SK-N-SH (cell line): Measurements from ENCODE around the gene ARHGAP26. TPM values are rescaled to one million over a fixed set of nuclear protein-coding genes. Genes with fewer than 3 reads are reported as not detected.

Experiments used
- CTCF ChIA-PET: fragments of 300-600, 350-600 bp; formaldehyde crosslinking; extraction: SDS; loops from one replicate; lab custom pipeline; 2021; lab: Yijun Ruan, JAX
- POLR2A ChIA-PET: fragments of 350-600 bp; sonication (Branson Sonifier 250); formaldehyde crosslinking; extraction: SDS; loops from one replicate; lab custom pipeline; 2020; ENCODE audit warnings: antibody characterized with exemption, inconsistent platforms; lab: Yijun Ruan, JAX
- DNase-seq: peaks from one replicate; pipeline ENCODE4 v3.0.0; 2012
- H2AFZ ChIP-seq: fragments of 200-600 bp; sonication (generic); 2 replicates; pipeline ENCODE4 v1.8.1; 2016; ENCODE audit warnings: antibody characterized with exemption, mild to moderate bottlenecking, low read depth
- H3F3A ChIP-seq: fragments of 200-600 bp; sonication (generic); replicated peaks from 2 replicates; pipeline ENCODE3; 2016; ENCODE audit warnings: antibody characterized with exemption, mild to moderate bottlenecking; ENCODE audit not compliant: insufficient read depth
- H3K27ac ChIP-seq, 2 experiments: fragments of 200-500 bp in 1 of 2; fragments of 200-600 bp in 1 of 2; sonication (Bioruptor generic) in 1 of 2; sonication (generic), shearing (Covaris generic) in 1 of 2; 2 replicates each; pipeline versions ENCODE4 v1.5.1 to v1.6.1; 2014 to 2016; ENCODE audit warnings: low read depth in 2 of 2, inconsistent platforms in 1 of 2, low read length in 1 of 2, mild to moderate bottlenecking in 1 of 2, mixed read lengths in 1 of 2
- H3K27me3 ChIP-seq: fragments of 200-600 bp; sonication (generic), shearing (Covaris generic); 2 replicates; pipeline ENCODE4 v1.6.1; 2016; ENCODE audit warnings: mixed run types; ENCODE audit not compliant: insufficient read depth
- H3K36me3 ChIP-seq, 2 experiments: fragments of 200-500 bp in 1 of 2; fragments of 200-600 bp in 1 of 2; sonication (Bioruptor generic) in 1 of 2; sonication (generic) in 1 of 2; replicated peaks in 1 of 2; 2 replicates each; pipeline versions ENCODE3 to v1.5.1; 2014 to 2016; ENCODE audit warnings: low read length in 1 of 2, mild to moderate bottlenecking in 1 of 2; ENCODE audit not compliant: insufficient read depth in 2 of 2, control insufficient read depth in 1 of 2
- H3K4me1 ChIP-seq, 2 experiments: fragments of 200-500 bp in 1 of 2; fragments of 200-600 bp in 1 of 2; sonication (Bioruptor generic) in 1 of 2; sonication (generic), shearing (Covaris generic) in 1 of 2; 2 replicates each; pipeline versions ENCODE4 v1.5.1 to v1.6.1; 2014 to 2016; ENCODE audit warnings: low read depth in 1 of 2, low read length in 1 of 2, mixed run types in 1 of 2; ENCODE audit not compliant: insufficient read depth in 2 of 2, control insufficient read depth in 1 of 2
- H3K4me2 ChIP-seq: fragments of 200-600 bp; sonication (generic), shearing (Covaris generic); 2 replicates; pipeline ENCODE4 v1.6.1; 2017; ENCODE audit warnings: mixed run types
- H3K4me3 ChIP-seq, 2 experiments: fragments of 200-500 bp in 1 of 2; fragments of 200-600 bp in 1 of 2; sonication (Bioruptor generic) in 1 of 2; sonication (generic), shearing (Covaris generic) in 1 of 2; 2 replicates each; pipeline versions ENCODE4 v1.5.1 to v1.8.1; 2014 to 2016; ENCODE audit warnings: low read depth in 2 of 2, inconsistent platforms in 1 of 2, low read length in 1 of 2, mild to moderate bottlenecking in 1 of 2, mixed read lengths in 1 of 2, moderate library complexity in 1 of 2
- H3K79me2 ChIP-seq: fragments of 200-600 bp; sonication (generic); 2 replicates; pipeline ENCODE4 v1.8.1; 2017; ENCODE audit warnings: mild to moderate bottlenecking; ENCODE audit not compliant: insufficient read depth
- H3K9ac ChIP-seq: fragments of 200-600 bp; sonication (generic); 2 replicates; pipeline ENCODE4 v1.6.1; 2017; ENCODE audit warnings: mixed run types
- H3K9me2 ChIP-seq: fragments of 200-600 bp; sonication (generic); 2 replicates; pipeline ENCODE4 v1.6.1; 2017; ENCODE audit warnings: mixed run types
- H3K9me3 ChIP-seq: fragments of 200-600 bp; sonication (generic); 2 replicates; pipeline ENCODE4 v1.6.1; 2017; ENCODE audit warnings: mixed run types, mild to moderate bottlenecking, moderate library complexity
- H4K20me1 ChIP-seq: fragments of 200-600 bp; sonication (generic); 2 replicates; pipeline ENCODE4 v1.6.1; 2017; ENCODE audit warnings: mild to moderate bottlenecking, mixed run types; ENCODE audit not compliant: insufficient read depth
- EZH2phosphoT487 ChIP-seq: fragments of 200-600 bp; sonication (generic); IDR thresholded peaks from 2 replicates; pipeline ENCODE4 v1.6.1; 2017; ENCODE audit warnings: low read depth, mixed run types, mild to moderate bottlenecking, antibody characterized with exemption, moderate library complexity, borderline replicate concordance
- FOSL2 ChIP-seq: IDR thresholded peaks from 2 replicates; pipeline ENCODE4 v1.4.0; 2012; ENCODE audit warnings: low read depth, mild to moderate bottlenecking, moderate library complexity, borderline replicate concordance
- FOXM1 ChIP-seq: IDR thresholded peaks from 2 replicates; pipeline ENCODE4 v1.4.0; 2012; ENCODE audit warnings: low read depth, mild to moderate bottlenecking
- GABPA ChIP-seq: IDR thresholded peaks from 2 replicates; pipeline ENCODE4 v1.4.0; 2012; ENCODE audit warnings: low read depth, mild to moderate bottlenecking
- GATA2 ChIP-seq: sonication (generic); formaldehyde crosslinking; IDR thresholded peaks from 2 replicates; pipeline ENCODE4 v1.5.0; 2020; ENCODE audit warnings: mild to moderate bottlenecking, missing genetic modification reagents
- MEF2A ChIP-seq: IDR thresholded peaks from 2 replicates; pipeline ENCODE4 v1.4.0; 2012; ENCODE audit warnings: low read depth, borderline replicate concordance
- MXI1 ChIP-seq: IDR thresholded peaks from 2 replicates; pipeline ENCODE4 v1.6.1; 2012; ENCODE audit warnings: mild to moderate bottlenecking, low read depth, low read length, improper control_type of control experiment
- NFIC ChIP-seq: IDR thresholded peaks from 2 replicates; pipeline ENCODE4 v1.4.0; 2012; ENCODE audit warnings: borderline replicate concordance
- NRF1 ChIP-seq: IDR thresholded peaks from 2 replicates; pipeline ENCODE4 v1.6.1; 2012; ENCODE audit warnings: low read depth, mild to moderate bottlenecking, low read length
- RCOR1 ChIP-seq: fragments of 150-350 bp; IDR thresholded peaks from 2 replicates; pipeline ENCODE4 v1.6.1; 2017; ENCODE audit warnings: antibody characterized with exemption, low read length
- TAF1 ChIP-seq: IDR thresholded peaks from 2 replicates; pipeline ENCODE4 v1.6.1; 2012; ENCODE audit warnings: low read depth, mild to moderate bottlenecking, low read length, moderate library complexity, borderline replicate concordance
- TCF12 ChIP-seq: IDR thresholded peaks from 2 replicates; pipeline ENCODE4 v1.4.0; 2012
- TEAD4 ChIP-seq: IDR thresholded peaks from 2 replicates; pipeline ENCODE4 v1.4.0; 2012; ENCODE audit warnings: mild to moderate bottlenecking, borderline replicate concordance; ENCODE audit not compliant: insufficient read depth
- WGBS: methylation state at CpG from one replicate; pipeline ENCODE4 v1.1.6; 2017; ENCODE audit warnings: low lambda C conversion rate; 5-methylcytosine and 5-hydroxymethylcytosine counted together
- polyA plus RNA-seq, 3 experiments: library from polyadenylated mRNA; depleted of rRNA; stranded (reverse); fragments of >200 nt; gene quantifications; 2 replicates each; pipeline ENCODE4 v1.2.3, GENCODE V29; 2012
- TF ChIP-seq, protein P1 (sequence below): IDR thresholded peaks from 2 replicates; pipeline ENCODE4 v1.4.0; 2012; ENCODE audit warnings: low read depth
- TF ChIP-seq, protein P2 (sequence below): IDR thresholded peaks from 2 replicates; pipeline ENCODE4 v1.4.0; 2012; ENCODE audit warnings: low read depth, borderline replicate concordance
- TF ChIP-seq, protein P3 (sequence below): fragments of 200-600 bp; sonication (generic); IDR thresholded peaks from 2 replicates; pipeline ENCODE4 v1.6.1; 2017; ENCODE audit warnings: antibody characterized with exemption, mild to moderate bottlenecking, moderate library complexity
- TF ChIP-seq, protein P4 (sequence below): fragments of 150-350 bp; IDR thresholded peaks from 2 replicates; pipeline ENCODE4 v1.6.1; 2017; ENCODE audit warnings: antibody characterized with exemption, low read length, low read depth, borderline replicate concordance

Gene ARHGAP26
- polyA plus RNA-seq, 1 of the 3 experiments (the other 2 are of a cell fraction): 6.1 TPM

DNA sequence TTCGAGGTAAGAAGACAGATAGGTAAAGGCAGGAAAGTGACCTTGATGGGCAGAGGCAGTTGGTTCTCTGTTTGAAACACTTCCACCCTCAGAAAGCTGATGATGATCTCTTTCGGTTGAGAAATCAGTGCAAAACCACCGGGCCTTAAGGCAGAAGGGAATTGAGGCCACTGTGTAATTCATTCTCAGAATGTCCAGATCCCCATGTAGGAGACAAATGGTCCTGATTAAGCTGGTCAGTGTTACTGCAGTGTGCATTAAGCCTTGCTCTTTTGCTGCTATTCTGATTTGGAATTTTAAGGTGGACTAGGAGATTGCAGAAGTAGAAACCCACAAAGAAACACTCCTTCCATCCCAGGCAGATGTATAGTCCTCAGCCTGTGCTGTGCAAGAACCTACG, 255.2 kb downstream of the ARHGAP26 start:
- H3K79me2 ChIP-seq: no peaks in the 10 kb centered on the region
- WGBS: 69% methylated on average over 4 of the region's 4 CpGs
- H3K4me1 ChIP-seq: peaks cover 4 to 32% of the 10 kb centered on the region in 2 experiments; a peak in 2 of 4 replicates
- ChIA-PET POLR2A (no interaction called here), CTCF (interaction anchor here (0.9 to 1.5 kb wide), 3 partner anchors 8 to 378 kb away, joined by 3 to 4 read pairs (median 4); partner anchors contain the start of gene NR3C1)
- H3F3A ChIP-seq: no peaks in the 10 kb centered on the region
- H3K27me3 ChIP-seq: no peaks in the 10 kb centered on the region
- peak; percentile 59; the same call in 1 of the 2 replicates for TF ChIP-seq RCOR1
- TF ChIP-seq GATA2 (CRISPR knock-in tag): peak; percentile 50; the same call in 1 of the 2 replicates
- no peak for TF ChIP-seq MEF2A
- TF ChIP-seq GABPA: no peak
- no peak for TF ChIP-seq NRF1
- no peak for TF ChIP-seq MXI1
- TF ChIP-seq, protein P1, sequence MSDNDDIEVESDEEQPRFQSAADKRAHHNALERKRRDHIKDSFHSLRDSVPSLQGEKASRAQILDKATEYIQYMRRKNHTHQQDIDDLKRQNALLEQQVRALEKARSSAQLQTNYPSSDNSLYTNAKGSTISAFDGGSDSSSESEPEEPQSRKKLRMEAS: no peak
- no peak for TF ChIP-seq FOXM1
- H4K20me1 ChIP-seq: no peaks in the 10 kb centered on the region
- H3K9me2 ChIP-seq: no peaks in the 10 kb centered on the region
- no peak overlapping the region for H3K9ac ChIP-seq
- H3K4me2 ChIP-seq: no peak overlapping the region
- no peaks in the 10 kb centered on the region for H3K9me3 ChIP-seq
- peaks cover 0 to 4% of the 10 kb centered on the region in 2 experiments for H3K36me3 ChIP-seq
- H3K4me3 ChIP-seq: no peak overlapping the region
- no peak overlapping the region for H2AFZ ChIP-seq
- H3K27ac ChIP-seq: peak overlapping the region in 1 of 2 experiments; percentile 79; a peak in 2 of 4 replicates
- peak; percentile 34 for DNase-seq

DNA sequence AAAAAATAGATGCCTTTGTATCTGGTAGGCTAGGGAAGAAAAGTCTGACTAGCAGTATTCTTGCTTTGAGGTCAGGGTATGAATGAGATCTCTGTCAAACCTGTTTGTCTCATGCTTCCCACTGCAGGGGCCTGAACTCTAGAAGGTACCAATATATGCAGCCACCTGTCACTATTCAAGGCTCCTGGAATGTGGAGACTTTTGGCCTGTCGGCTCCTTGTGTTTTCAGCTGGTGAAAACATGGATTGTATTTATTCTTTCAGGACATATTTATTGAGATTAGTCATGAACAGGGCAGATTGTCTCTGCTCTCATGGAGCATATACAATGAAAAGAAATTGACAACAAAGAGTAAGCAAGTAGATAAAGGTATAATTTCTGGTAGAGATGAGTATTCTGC, 255.8 kb downstream of the ARHGAP26 start:
- peaks cover 0 to 6% of the 10 kb centered on the region in 2 experiments for H3K36me3 ChIP-seq
- CTCF ChIA-PET: interaction anchor here (1.5 kb wide), 1 partner anchor 11 kb away, joined by 4 read pairs; no protein-coding TSS in a partner anchor

DNA sequence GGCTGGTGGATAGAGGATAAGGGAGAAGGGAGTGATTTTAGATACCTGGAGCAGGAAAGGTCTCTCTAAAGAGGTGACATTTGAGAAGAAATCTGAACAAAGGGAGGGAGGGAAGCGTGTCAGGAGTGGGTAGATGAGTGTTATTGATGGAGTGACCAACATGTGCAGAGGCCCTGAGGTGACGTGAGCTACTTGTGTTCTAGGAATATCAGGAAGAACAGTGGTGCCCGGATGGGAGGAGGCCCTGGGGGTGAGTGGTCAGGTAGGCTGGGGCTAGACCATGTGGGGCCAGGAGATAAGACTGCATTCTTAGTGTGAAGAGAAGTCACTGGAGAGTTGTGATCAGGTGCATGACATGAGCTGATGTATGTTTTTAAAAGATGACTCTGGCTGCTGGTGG, 256.2 kb downstream of the ARHGAP26 start:
- no peak overlapping the region for H3K27ac ChIP-seq
- no peaks in the 10 kb centered on the region for H3K27me3 ChIP-seq
- H3F3A ChIP-seq: no peaks in the 10 kb centered on the region
- POLR2A ChIA-PET: no interaction called here
- H3K4me2 ChIP-seq: no peak overlapping the region
- H3K9me2 ChIP-seq: no peaks in the 10 kb centered on the region
- CTCF ChIA-PET: no interaction called here
- no peak overlapping the region for H3K9ac ChIP-seq
- H3K9me3 ChIP-seq: no peaks in the 10 kb centered on the region
- no peaks in the 10 kb centered on the region for H3K79me2 ChIP-seq
- peaks cover 4 to 32% of the 10 kb centered on the region in 2 experiments; a peak in 2 of 4 replicates for H3K4me1 ChIP-seq
- no peak overlapping the region for H3K4me3 ChIP-seq
- WGBS: 94% methylated on average over 3 of the region's 3 CpGs
- H3K36me3 ChIP-seq: peaks cover 0 to 5% of the 10 kb centered on the region in 2 experiments
- no peak for DNase-seq
- no peak overlapping the region for H2AFZ ChIP-seq
- no peaks in the 10 kb centered on the region for H4K20me1 ChIP-seq
- TF ChIP-seq, protein P2, sequence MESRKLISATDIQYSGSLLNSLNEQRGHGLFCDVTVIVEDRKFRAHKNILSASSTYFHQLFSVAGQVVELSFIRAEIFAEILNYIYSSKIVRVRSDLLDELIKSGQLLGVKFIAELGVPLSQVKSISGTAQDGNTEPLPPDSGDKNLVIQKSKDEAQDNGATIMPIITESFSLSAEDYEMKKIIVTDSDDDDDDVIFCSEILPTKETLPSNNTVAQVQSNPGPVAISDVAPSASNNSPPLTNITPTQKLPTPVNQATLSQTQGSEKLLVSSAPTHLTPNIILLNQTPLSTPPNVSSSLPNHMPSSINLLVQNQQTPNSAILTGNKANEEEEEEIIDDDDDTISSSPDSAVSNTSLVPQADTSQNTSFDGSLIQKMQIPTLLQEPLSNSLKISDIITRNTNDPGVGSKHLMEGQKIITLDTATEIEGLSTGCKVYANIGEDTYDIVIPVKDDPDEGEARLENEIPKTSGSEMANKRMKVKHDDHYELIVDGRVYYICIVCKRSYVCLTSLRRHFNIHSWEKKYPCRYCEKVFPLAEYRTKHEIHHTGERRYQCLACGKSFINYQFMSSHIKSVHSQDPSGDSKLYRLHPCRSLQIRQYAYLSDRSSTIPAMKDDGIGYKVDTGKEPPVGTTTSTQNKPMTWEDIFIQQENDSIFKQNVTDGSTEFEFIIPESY: no peak
- TF ChIP-seq TAF1: no peak
- no peak for TF ChIP-seq EZH2phosphoT487
- TF ChIP-seq NFIC: no peak
- TF ChIP-seq FOXM1: no peak
- TF ChIP-seq GABPA: no peak
- TF ChIP-seq MEF2A: no peak
- TF ChIP-seq, protein P3, sequence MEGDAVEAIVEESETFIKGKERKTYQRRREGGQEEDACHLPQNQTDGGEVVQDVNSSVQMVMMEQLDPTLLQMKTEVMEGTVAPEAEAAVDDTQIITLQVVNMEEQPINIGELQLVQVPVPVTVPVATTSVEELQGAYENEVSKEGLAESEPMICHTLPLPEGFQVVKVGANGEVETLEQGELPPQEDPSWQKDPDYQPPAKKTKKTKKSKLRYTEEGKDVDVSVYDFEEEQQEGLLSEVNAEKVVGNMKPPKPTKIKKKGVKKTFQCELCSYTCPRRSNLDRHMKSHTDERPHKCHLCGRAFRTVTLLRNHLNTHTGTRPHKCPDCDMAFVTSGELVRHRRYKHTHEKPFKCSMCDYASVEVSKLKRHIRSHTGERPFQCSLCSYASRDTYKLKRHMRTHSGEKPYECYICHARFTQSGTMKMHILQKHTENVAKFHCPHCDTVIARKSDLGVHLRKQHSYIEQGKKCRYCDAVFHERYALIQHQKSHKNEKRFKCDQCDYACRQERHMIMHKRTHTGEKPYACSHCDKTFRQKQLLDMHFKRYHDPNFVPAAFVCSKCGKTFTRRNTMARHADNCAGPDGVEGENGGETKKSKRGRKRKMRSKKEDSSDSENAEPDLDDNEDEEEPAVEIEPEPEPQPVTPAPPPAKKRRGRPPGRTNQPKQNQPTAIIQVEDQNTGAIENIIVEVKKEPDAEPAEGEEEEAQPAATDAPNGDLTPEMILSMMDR: no peak
- TF ChIP-seq, protein P4, sequence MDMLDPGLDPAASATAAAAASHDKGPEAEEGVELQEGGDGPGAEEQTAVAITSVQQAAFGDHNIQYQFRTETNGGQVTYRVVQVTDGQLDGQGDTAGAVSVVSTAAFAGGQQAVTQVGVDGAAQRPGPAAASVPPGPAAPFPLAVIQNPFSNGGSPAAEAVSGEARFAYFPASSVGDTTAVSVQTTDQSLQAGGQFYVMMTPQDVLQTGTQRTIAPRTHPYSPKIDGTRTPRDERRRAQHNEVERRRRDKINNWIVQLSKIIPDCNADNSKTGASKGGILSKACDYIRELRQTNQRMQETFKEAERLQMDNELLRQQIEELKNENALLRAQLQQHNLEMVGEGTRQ: no peak
- TF ChIP-seq FOSL2: no peak
- no peak for TF ChIP-seq RCOR1
- TF ChIP-seq, protein P1: no peak

More for the DNA sequence above, 255.8 kb downstream of the ARHGAP26 start:
- no peak for DNase-seq
- Histone ChIP-seq H3K9ac (no peak overlapping the region), H3K9me3 (no peaks in the 10 kb centered on the region), H3K27me3 (no peaks in the 10 kb centered on the region), H3K4me1 (peaks cover 4 to 32% of the 10 kb centered on the region in 2 experiments; a peak in 2 of 4 replicates), H3K27ac (no peak overlapping the region; a peak in 1 of 4 replicates), H3K79me2 (no peaks in the 10 kb centered on the region), H3F3A (no peaks in the 10 kb centered on the region), H3K4me2 (no peak overlapping the region), H3K4me3 (no peak overlapping the region), H3K9me2 (no peaks in the 10 kb centered on the region), H2AFZ (no peak overlapping the region), H4K20me1 (no peaks in the 10 kb centered on the region)
- TF ChIP-seq TEAD4 (no peak), TCF12 (0 out of 2 replicates have a peak, but pooled peaks have one; percentile 16)
- POLR2A ChIA-PET: no interaction called here
- 91% methylated on average over 1 of the region's 1 CpG for WGBS
